GM21723 (cell line): ENCODE results near the gene CHRNE.

ENCODE experiments used
- ATAC-seq: cut with Tn5 transposase; IDR thresholded peaks from one replicate; pipeline ENCODE4 v1.9.1; 2021; ENCODE audit warnings: mild to moderate bottlenecking, moderate library complexity; ENCODE audit not compliant: unreplicated experiment

CHRNE gene

GRCh38 chr17:4903051-4903818 lies at the start of gene CHRNE:
Gene CHRNE, minus strand, starts transcription at chr17:4903098. Its CDS starts 35 bp downstream, at chr17:4903063.
- ATAC-seq: peak; percentile 43

DNA sequence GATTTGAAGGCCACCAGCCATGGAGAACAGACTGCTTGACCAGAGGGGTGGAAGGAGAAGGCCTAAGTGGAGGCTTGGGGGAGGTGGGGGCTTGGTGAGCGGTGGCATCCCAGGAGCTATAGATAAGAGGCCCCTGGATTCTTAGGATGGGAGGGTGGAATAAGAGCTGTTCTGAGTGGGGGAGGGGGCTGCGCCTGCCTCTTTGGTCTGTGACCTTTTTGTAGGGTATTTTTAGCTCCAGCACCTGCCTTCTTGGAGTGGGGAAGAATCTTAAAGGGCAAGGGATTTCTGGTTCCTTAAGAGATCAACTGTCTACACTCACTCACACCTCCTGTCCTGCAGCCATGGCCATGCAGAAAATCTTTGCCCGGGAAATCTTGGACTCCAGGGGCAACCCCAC lies 48.6 kb upstream of the CHRNE start:
- ATAC-seq: no peak

- ATAC-seq: no peak
These were observed 47.9 kb upstream of the CHRNE start, which contains the start of gene ENO3 for GRCh38 chr17:4950746-4951204. Gene ENO3, plus strand, starts transcription at chr17:4951119. Its CDS starts 711 bp downstream, at chr17:4951830.

DNA sequence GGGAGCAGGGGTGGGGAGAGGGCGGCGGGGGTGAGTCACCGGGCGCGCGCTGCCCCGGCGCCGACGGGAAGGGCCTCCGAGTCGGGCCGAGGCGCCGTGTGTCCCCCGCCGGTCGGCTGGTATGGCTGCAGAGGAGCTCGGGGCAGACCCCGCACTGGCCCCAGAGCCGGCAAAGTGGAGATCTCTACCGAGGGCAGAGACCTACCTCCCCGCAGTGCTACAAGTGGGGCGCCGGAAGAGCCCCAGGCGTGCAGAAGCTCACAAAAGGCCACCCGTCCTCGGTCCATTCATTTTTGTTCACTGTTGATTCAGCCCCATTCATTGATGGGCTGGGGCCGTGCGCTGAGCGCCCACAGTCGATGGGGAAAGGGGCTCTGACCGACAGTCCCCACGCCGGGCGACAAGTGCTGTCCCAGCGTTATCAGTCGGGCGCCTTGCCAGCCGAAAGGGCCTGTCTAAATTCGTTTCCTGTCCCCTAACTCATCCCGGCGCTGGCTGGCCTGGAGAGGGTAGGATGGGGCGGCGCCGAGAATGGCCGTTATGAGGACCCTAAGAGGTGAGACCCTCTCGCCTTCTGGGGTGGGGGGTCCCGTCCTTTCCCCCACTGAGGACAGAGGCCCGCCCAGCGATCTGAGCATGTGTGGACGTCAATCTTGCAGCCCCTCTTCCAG lies 47.3 kb upstream of the CHRNE start:
- peak; percentile 12 for ATAC-seq

- ATAC-seq: peak; percentile 26
These were observed 46.6 kb upstream of the CHRNE start for GRCh38 chr17:4949321-4950074.

DNA sequence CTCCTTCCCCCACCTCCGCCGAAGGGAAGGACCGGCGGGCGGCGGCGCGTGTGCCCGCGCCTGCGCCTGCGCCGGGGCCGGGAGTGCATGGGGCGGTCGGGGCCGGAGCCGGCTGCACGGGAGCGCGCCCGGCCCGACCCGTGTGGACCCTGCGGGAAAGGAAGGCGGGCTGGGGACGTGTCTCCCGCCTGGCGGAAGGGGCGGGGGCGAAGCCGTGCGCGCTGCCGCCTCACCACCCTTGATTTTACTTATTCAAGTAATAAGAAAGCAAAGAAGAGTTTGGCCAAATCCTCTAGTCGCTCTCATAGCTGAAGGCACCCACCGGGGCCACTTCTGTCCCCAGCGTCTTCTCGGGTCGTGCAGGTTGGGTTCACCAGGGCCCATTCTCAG lies 46.0 kb upstream of the CHRNE start:
- peak; percentile 29 for ATAC-seq

GRCh38 chr17:4948166-4948930 lies 45.5 kb upstream of the CHRNE start, which contains the start of gene PFN1:
Gene PFN1, minus strand, starts transcription at chr17:4948530. Its CDS starts 136 bp downstream, at chr17:4948394.
- ATAC-seq: peak; percentile 15

- ATAC-seq: no peak
These were observed 44.7 kb upstream of the CHRNE start for GRCh38 chr17:4947411-4948165.

DNA sequence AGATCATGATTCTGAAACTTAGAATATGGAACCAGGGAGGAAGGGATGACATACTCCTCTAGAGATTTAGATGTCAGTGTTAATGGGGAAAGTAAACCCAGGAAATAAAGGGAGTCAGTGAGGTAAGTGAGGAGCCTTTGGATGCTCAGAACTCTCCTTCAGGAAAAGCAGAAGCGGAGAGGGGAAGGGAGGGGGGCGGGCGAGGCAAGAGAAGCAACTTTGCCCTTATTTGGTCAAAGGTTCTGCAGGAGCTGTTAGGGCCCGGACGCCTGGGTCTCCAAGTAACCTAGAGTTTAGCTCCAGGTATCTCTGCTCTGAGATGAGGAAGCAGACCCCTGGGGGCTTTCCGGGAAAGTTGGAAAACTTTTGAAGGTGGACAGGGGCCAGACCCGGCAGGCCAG lies 44.1 kb upstream of the CHRNE start:
- no peak for ATAC-seq

DNA sequence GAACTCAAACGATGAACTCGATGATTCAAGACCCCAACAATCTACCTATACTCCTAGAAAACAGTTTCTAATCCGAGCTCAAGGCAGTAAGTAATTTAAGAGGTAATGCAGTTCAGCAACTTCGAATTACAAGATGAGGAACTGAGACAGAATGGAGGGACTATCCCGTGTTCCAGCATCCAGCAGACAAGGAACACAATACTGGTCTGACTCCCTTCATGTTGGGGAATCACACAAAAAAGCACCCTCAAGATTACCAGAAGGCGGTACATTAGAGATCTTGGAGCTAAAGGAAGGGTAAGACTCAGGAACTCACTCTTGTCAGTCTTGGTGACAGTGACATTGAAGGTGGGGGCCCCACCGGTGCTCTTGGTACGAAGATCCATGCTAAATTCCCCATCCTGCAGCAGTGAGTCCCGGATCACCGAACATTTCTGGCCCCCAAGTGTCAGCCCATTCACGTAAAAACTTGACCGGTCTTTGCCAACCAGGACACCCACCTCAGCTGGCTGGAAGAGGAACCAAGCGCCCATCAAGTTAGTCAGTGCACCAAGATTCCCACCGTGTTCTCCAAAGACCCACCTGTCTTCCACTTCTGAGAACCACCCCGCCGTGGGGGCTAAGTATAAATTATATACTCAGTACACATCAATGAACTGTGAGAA lies 43.5 kb upstream of the CHRNE start:
- no peak for ATAC-seq

DNA sequence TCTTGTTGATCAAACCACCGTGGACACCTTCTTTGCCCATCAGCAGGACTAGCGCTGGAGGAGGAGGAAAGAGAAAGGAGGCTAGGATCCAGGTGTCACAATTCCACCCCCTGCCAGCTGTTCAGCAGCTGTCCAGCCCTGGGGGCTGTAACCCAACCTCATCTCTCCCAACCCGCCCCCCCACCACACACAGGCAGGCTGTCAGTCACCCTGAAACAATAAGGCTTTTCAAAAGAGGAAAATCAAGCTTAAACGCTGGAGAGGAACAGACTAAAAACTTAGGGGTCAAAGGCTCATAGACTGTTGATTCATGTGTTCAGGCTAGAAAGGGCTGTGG lies 43.0 kb upstream of the CHRNE start:
- no peak for ATAC-seq

- ATAC-seq: peak; percentile 28
These were observed 42.5 kb upstream of the CHRNE start for GRCh38 chr17:4945176-4945943.

DNA sequence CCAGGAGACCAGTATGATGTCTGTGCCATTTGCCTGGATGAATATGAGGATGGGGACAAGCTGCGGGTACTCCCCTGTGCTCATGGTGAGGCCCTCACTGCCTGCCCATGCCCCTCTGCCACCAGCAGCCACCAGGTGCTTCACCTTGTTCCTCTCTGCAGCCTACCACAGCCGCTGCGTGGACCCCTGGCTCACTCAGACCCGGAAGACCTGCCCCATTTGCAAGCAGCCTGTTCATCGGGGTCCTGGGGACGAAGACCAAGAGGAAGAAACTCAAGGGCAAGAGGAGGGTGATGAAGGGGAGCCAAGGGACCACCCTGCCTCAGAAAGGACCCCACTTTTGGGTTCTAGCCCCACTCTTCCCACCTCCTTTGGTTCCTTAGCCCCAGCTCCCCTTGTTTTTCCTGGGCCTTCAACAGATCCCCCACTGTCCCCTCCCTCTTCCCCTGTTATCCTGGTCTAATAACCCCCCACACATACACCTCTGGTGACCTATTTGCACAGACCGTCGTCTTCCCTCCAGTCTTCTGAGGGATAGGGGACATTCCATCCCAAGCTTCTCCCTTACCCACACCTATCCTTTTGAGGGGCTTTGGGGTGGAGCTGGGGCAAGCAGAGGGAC lies 41.8 kb upstream of the CHRNE start:
- no peak for ATAC-seq

- no peak for ATAC-seq
These were observed 41.3 kb upstream of the CHRNE start for GRCh38 chr17:4944163-4944553.

- no peak for ATAC-seq
These were observed 40.0 kb upstream of the CHRNE start for GRCh38 chr17:4942760-4943508.

GRCh38 chr17:4941319-4941610 lies 38.4 kb upstream of the CHRNE start:
- ATAC-seq: no peak

DNA sequence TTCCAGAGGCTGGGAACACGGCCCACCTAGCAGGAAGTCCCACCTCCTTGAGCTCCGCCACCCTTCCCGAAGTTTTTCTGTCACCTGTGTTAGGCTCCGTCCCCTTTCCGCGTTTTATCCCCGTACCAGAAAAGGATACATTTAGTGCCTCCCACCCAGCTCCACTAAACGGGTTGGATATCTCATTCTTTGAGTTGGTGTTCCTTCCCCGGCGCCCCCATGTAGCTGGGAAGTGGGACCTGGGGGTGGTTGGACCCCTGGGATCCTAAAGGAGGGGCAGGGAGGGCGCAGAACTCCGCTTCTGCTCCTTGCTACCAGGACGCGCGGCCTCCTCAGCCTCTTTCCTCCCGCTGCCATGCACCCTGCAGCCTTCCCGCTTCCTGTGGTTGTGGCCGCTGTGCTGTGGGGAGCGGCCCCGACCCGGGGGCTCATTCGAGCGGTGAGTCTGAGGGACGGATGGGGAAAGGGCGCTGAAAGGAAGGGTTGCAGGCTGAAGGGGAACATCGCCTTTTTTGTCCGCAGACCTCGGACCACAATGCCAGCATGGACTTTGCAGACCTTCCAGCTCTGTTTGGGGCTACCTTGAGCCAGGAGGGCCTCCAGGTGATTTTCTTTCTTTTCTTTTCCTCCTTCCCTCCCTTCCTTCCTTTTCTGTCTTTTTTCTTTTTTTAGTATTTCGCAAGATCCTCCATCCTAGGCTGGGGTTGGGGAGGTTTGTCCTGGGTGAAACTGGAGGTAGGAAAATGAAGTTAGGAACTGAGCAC lies 37.8 kb upstream of the CHRNE start:
- peak; percentile 5 for ATAC-seq
